Middle frontal gyrus (tissue), 1 donor: ENCODE results near the gene GPR180.

Experiments used
- DNase-seq: peaks from one replicate; pipeline ENCODE4 v3.0.0-alpha.2; 2015; ENCODE audit warnings: low spot score; ENCODE audit errors: extremely low spot score

The GPR180 gene

DNA sequence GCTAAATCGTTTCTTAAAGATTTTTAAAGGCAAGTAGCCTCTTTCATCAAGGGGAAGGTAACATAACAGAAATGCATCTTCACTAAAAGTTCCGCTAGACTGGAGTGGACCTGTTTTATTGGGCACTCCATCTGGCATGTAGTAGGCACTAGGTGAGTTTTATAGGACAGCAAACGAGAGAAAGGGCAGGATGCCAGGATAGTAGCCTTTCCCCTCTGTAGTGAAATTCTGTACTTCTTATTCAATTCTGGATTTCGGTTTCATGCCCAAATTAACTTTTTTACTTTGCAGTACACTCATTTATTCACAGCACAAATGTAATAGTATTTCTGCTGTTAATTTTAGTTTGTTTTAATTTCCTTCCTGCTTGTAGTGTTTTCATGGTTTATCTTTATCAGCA lies 45.2 kb downstream of the GPR180 start:
- DNase-seq, result no peak

DNA sequence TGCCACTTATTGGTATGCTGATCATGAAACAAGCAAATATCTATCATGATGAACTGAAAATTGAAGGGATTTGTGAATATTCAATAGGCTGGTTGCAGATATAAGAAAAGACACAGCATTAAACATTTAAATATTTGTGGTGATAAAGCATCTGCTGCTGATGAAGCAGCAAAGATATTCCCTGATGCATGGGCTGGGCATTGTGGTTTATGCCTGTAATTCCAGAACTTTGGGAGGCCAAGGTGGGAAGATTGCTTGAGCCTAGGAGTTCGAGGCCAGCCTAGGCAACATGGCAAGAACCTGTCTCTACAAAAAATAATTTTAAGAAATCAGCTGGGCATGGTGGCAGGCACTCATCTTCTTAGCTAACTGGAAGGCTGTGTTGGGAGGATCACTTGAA lies 54.5 kb downstream of the GPR180 start:
- DNase-seq, result no peak

DNA sequence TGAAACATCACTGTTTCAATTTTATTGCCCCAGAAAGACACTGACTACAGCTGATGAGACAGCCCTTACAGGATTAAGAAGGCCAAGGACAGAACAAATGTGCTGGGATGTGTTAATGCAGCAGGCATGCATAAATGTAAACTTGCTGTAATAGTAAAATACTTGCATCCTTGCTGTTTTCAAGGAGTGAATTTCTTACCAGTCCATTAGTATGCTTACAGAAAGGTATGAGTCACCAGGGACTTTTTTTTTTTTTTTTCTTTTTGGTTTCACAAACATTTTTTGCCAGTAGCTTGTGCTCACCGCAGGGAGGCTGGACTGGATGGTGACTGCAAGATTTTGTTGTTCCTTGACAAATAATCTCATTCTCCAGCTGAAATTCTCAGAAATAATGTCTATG lies 55.1 kb downstream of the GPR180 start:
- no peak for DNase-seq

GRCh38 chr13:94657167-94657566 lies 55.5 kb downstream of the GPR180 start:
- no peak for DNase-seq

DNA sequence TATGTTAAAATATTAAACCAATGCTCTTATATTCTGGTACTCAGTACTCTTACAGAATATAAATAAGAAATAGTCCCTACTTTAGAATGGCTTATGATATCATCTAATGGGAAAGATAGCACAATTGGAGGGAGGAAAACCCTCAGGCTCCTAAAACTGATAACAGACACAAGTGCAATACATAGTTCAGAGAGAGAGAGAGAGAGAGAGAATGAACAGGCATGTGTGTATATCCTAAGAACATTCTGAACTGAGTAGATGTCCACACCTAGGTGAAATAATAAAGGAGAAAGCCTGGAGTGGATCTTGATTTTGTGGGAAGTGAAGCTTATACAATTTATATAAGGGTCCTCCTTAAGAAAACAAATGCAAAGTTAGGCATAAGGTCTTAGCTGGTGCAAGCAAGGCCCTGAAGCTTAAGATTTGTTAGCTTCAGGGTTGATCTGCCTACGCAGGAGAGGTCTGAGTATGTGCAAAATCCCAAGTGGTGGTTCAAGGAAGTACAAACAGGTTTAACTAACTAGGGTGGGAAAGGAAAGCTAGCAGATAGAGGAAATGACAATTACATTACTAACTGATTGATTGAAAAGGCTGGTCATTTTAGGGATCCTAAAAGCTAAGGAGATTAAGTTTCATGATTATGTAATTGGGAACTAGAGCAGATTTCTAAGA lies 57.4 kb downstream of the GPR180 start:
- DNase-seq, result no peak

DNA sequence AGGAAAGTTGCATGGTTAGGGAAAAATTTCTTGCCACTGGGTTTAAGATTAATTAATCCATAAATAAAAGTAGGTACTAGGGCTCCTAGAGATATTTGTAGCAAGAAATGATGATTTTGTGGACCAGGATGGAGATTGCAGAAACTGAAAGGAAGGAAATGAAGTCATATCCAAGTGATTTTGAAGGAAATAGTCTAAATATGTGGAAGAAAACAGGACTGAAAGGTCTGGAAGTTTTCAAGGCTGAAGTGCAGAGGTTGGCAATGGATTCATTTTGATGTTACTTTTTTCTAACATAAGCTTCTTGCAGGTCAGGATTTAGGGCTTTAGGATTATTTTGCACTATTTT lies 57.9 kb downstream of the GPR180 start:
- no peak for DNase-seq

DNA sequence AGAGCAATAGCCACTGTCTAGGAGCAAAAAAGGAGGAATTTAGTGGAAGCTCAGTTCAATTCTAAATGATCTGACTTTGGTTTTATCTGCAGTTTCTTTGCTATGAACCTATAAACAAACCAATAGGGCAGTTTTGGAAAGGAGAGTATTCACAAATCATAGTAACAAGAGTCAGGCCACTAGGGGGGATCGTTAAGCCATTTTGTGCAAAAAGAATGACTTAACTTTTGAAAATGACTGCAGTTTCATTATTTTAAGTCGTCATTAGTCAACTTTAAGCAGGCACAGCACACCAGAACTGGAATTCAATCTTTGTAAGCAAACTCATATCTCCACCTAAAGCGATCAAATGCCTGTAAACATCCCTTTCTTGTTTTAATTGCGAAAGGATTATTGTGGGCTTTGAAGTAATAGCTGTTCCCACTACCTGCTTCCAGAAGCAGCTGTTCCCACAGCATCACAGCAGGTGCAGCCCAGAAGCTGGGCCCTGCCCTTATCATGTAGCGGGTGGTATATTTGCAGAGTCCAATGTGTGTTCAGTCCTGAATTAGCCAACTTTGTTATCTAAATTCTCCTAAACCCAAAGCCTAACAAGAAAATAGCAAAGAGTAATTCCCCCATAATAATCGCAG lies 59.2 kb downstream of the GPR180 start:
- no peak for DNase-seq

DNA sequence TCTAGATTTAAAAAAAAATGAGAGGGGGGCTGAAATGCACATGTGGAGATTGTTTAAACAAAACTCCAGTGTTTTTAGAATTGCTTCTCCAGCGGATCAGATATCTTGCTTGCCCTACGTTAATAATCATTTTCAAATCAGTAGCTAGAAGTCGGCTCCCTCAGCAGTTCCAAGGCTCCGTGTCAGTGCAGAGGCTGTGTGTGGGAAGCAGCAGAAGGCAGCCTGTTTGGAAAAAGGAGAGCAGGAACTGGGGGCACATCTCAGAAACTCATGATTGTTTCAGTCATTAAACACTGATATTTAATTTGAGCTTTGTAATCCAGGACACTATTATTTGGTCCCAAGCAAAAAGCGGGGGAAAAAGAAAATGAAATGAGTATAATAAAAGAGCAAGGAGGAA lies 59.7 kb downstream of the GPR180 start:
- DNase-seq, result no peak

DNA sequence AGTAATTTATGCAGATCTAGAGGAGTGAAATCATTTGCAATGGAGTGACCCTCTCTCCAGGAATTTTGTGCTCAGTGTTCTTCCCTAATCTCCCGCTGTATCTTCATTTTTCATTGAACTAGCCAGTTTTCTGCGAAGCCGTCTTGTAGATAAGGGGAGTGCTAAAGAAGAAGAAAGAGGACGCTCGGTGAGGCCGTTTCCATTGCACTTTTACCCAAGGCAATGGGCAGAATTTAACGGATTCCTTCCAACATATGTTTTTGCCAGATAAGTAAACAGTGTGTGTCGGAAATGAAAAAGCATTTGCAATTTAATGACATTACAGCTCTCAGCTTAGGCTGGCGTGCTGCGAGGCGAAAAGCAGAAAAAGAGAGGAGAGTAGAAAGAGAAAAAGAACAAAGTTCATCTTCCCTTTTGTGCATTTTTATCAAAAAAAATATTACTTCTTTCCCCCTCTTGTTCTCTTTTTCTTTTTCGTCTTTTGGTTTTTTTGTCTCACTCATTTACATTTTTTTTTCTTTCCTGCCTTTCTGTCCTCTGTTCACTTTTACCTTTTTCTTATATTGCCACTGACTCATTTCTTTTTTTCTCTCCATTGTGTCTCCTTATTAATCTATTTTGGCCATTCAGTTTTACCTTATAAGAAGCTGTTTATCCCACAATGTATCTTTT lies 60.8 kb downstream of the GPR180 start:
- DNase-seq, result no peak

DNA sequence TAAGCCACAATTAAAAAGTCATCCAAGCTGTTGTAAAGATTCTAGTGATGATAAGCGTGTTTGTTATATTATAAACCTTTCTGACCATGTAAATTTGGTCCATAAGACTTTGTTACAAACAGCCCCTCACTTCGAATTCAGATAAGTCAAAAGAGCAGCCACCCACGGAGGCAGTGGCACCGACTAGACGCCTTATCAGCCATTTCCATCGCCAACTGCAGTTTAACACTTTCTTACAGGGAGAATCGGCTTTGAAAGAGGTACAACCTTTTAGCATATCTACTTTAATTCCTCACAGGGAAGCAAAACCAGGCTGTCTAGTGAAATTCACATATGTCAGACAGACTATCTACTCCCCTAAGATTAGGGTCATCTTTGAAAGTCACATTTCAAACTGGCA lies 63.2 kb downstream of the GPR180 start:
- no peak for DNase-seq

DNA sequence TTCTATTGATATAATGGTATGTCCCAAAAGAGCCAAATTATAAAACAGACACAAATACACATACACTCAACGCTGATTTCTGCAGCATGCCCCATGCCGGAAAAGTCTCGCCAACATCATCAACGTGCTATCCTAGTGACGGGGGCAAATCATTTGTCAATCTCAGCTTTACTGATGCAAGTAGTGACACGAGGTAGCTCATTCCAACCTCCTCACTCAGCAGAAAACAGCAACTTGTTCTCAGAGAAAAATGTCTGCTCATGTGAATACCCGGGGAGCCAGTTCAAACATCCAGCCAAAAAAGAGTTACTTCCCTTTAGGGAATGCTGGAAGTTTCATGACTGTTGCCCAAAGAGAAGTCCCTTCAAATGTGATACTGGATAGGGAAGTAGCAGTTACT lies 64.4 kb downstream of the GPR180 start:
- DNase-seq, result no peak

- DNase-seq, result no peak
Measured at GRCh38 chr13:94667190-94667589, 65.5 kb downstream of the GPR180 start.

- no peak for DNase-seq
Measured at GRCh38 chr13:94672400-94672799, 70.7 kb downstream of the GPR180 start.

DNA sequence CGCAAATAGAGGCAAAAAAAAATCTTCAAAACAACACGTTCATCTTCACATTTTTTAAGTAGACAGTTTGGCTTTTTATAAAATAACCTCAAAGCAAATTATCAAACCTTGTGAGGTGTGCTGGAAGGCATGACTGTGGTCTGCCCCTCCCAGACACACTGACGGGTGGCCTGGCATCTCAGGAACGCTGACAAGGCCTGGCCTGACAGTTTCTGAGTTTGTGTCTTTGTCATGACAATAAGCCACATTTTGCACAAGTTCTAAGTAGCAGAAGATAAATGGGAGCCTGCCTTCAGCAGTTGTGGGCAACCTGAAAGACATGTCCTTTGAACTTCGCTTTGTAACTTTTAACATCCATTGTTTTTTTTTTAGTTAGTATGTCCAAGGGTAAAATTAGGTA lies 72.2 kb downstream of the GPR180 start:
- DNase-seq, result no peak

DNA sequence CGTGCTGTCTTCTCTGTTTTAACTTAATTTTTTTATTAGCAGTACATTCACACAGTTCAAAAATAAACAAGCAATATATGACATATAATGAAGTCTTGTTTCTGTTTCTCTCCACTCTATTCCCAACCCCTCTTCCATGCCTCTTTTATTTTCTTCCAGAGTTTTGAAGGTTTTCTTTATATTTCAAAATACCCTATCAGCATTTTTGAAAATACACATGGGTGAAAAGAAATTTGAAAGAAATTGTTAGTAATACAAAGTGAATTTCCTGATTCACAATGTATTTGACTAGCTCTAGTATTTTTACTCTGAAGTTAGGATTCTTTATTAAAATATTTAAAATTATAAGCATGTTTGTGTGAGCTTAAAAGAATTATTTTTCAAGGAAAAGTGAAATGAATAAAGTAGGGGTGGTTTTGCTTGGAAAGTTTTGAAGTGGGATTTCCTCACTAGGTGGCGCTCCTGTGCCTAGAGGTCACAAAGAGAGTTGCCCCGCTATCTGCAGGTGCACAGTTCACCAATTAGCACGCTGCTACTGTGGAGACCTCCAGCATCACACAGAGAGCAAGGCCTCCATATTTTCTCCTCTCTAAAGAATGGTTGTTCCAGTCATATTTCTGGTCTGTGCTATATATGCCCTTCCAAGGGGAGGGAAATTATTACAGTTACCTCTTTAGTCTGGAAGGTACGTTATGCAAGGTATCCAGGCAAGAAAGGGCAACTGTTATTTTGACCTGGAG lies 73.1 kb downstream of the GPR180 start:
- DNase-seq, result no peak

DNA sequence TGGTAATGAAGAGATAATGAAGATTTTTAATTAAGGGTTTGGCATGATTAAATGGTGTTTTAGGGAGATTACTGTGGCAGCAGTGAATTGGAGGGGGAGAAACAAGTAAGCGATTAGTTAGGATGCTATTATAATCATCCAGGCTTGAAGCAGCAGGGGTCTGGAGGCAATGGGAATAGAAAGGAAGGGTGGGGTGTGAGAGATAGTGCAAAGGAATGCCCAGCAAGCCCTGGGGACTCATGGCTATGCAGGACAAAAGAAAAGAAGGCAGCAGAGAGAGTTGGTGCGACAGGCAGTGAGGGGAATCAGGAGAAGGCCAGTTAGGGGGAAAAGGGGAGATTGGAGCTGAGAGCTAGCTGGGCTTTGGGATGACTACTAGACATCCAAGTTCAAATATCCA lies 76.1 kb downstream of the GPR180 start:
- DNase-seq, result no peak

GRCh38 chr13:94678845-94679244 lies 77.2 kb downstream of the GPR180 start:
- DNase-seq, result no peak

DNA sequence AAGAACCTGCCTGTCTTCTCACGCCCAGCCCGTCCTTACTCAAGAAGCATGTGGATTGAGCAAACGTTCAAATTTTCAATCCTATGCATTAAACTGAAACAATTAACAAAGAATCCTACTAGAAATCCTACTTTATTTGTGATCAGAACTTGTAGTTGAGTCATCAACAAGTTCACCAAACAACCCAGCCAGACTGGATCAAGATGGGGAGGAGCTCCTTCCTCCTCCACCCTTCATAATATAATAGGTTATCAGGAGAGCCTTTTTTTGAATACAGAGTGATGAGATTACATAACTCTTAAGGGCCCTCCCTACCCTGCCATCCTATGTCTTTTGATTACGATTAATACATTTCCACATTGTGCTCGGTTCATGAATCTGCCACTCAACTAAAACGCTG lies 78.0 kb downstream of the GPR180 start:
- DNase-seq, result no peak

- no peak for DNase-seq
Measured at GRCh38 chr13:94682229-94682628, 80.6 kb downstream of the GPR180 start.

DNA sequence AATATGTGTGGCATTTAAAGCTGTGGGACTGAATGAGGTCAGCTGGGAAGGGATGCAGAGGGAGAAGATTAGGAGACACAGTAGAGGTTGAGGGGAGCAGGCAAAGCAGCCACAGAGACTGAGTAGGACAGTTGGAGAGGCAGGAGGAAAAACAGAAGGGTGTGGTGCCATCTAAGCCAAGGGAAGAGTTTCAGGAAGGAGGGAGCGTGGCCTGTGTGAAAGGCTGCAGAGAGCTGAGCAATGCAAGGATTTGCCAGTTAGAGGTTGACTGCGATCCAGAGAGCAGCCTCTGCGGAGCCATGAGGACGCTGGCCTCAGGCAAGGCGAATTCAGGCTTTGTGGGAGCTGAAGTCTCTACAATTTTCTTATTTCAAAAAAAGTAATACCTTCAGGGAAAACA lies 81.8 kb downstream of the GPR180 start:
- DNase-seq, result no peak
